GM13976 (cell line): Measurements from ENCODE around the gene MRM3.

Experiments used
- DNase-seq: peaks from one replicate; pipeline ENCODE4 v3.0.0; 2012; ENCODE audit warnings: low spot score
- in situ Hi-C: fragments of 300-500 bp; cut with MboI; formaldehyde crosslinking; loops from one replicate; pipeline ENCODE4 v1.12.0; 2022; ENCODE audit warnings: low sequenced_read_pairs, mixed read lengths, inconsistent platforms; ENCODE audit not compliant: unreplicated experiment
- TF ChIP-seq, protein P1 (sequence below): IDR thresholded peaks from 2 replicates; pipeline ENCODE4 v1.5.1; 2012; ENCODE audit warnings: borderline replicate concordance, mild to moderate bottlenecking; ENCODE audit not compliant: insufficient read depth; ENCODE audit errors: extremely low read depth, missing control alignments, control extremely low read depth

Gene MRM3

DNA sequence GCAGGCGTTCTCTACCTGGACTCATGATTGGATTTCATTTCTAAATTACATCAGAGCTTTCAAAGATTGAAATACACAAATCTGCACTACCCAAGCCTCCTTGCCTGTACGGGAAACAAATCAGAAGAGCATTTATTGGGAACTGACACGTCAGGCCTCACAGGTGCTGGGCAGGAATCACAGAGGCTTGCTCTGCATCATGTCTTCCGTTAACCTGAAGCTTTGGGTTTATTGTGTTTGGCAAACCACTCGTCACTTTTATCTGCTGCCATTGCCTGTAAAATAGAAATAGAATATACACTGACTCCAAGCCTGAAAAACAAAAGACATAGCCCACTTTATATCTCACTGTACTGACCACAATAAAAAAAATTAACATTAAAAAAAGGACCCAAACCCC is 22.2 kb upstream of the MRM3 start:
- in situ Hi-C loops = no loop called here
- TF ChIP-seq, protein P1, sequence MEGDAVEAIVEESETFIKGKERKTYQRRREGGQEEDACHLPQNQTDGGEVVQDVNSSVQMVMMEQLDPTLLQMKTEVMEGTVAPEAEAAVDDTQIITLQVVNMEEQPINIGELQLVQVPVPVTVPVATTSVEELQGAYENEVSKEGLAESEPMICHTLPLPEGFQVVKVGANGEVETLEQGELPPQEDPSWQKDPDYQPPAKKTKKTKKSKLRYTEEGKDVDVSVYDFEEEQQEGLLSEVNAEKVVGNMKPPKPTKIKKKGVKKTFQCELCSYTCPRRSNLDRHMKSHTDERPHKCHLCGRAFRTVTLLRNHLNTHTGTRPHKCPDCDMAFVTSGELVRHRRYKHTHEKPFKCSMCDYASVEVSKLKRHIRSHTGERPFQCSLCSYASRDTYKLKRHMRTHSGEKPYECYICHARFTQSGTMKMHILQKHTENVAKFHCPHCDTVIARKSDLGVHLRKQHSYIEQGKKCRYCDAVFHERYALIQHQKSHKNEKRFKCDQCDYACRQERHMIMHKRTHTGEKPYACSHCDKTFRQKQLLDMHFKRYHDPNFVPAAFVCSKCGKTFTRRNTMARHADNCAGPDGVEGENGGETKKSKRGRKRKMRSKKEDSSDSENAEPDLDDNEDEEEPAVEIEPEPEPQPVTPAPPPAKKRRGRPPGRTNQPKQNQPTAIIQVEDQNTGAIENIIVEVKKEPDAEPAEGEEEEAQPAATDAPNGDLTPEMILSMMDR = no peak
- no peak for DNase-seq

DNA sequence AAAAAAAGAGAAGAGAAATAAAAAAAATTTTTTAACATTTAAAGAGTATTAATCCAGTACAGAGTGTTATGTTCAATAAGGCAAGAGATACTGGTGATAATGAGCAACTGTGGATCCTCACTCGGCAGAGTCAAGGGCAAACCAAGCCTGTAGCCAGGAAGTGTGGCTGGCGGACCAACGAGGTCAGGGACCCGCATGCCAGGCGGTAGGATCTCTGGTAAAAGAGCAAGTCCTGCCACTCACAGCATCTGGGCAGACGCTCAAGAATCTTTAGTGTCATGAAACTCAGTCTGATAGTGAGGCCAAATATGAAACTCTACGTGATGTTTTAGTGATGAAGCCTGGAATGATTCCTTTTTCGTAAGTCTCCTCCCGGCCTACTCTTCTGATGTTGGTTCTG is 21.8 kb upstream of the MRM3 start:
- TF ChIP-seq, protein P1 = no peak
- no peak for DNase-seq
- in situ Hi-C loops = no loop called here

DNA sequence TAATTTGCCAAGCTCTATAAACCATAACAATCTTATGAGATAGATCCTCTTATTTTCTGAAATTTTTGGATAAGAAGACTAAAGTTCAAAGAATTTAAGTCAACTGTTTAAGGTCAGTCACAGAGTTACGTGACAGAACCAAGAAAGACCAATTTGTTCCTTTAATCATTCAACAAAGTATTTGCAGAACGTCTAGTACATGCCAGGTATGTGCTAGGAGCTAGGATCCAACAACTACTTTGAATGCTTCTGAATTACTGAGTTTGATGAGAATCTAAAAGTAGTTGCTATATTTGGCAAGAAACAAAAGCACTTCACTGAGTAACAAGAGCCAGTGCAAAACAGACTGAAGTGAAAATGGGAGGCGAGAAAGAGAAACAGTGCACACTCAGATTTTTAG is 15.1 kb upstream of the MRM3 start:
- in situ Hi-C loops = no loop called here
- TF ChIP-seq, protein P1 = no peak
- no peak for DNase-seq

DNA sequence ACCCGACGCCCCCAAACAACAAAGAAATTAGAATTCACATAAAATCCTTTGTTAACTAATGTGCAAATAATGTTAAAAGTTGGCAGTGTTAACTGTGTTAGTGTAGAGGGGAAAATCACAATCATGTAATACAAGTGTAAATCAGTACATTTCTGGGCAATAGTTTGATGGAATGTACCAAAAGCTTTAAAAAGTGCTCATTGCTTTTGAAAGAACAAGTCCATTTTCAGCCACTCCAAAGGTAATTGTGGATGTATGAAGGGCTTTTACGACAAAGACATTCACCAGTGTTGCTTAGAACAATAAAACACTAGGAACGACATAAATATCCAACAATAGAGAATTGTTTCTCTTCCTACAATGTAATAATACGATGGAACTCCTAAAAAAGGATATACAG is 9.1 kb upstream of the MRM3 start:
- in situ Hi-C loops = no loop called here
- DNase-seq = no peak
- TF ChIP-seq, protein P1 = no peak

DNA sequence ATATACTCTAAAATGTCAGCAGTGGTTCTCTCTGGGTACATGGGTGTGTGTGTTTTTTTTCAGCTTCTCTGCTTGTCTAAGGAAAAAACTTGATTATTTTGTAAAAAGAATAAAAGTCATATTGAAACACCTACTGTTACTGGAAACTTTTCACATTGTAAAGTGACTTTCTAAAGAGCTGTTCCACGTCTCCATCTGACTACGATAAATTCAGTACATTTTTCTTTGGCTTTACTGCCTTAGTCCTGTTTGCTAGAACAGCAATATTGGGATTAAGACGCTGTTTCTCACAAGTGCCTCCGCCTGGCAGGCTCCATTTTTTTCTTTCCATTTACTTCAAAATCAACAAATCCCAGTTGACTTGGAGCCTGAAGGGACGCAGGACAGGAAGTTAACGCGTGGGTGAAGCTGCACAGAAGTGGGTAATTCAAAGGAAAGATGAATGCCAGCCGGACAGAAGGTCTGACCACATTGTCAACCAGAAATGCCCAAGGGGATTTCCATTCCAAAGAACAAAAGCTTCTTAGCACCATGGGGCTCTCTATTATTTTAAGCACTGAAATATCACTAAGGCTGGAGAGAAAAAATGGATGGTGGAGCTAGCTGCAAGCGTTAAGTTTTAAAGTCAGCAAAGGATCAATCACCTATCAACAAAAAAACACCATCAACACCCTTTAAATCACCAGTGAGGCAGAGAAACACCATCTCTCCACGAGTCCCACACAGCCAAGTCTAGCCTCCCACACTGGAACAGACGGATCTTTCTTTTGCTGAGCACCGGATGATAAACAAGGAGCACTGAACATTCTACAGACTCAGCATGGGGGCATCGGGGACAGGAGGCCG is 8.5 kb upstream of the MRM3 start:
- in situ Hi-C loops = no loop called here
- TF ChIP-seq, protein P1 = no peak
- no peak for DNase-seq

DNA sequence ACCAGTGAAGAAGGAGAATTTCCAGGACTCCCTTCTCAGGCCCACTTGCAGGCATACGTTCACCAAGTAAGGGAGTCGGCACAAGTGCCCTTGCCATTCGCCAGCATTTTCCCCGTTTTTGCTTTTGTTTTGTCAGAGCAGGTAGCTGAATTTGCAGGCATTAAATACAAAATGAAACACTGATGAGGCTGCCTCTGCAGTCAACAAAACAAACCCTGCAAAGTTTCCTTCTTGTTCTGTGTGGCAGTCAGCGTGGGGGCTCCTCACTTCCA is 7.9 kb upstream of the MRM3 start:
- DNase-seq = no peak
- TF ChIP-seq, protein P1 = no peak
- in situ Hi-C loops = no loop called here
